ENCODE measurements around the gene GALNT17.

DNA sequence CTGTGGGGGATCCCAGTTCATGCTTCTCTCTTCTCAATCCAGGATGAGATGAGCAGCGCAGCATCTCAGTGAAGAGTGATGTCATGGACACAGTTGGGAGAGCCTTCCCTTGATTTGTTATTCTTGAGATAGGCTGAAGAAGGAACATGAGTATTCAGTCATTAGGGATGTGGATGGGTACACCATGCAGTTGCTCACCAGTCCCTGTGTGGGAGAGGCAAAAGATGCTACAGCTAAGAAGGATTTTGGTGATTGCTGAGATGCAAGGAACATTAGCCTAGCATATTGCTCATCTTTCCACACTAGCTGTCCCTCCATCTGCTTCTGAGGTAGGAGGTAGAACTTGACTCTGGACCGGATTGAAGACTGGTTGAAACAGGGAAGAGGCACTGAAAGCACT is 179.6 kb downstream of the GALNT17 start:
- TF ChIP-seq, protein P1, sequence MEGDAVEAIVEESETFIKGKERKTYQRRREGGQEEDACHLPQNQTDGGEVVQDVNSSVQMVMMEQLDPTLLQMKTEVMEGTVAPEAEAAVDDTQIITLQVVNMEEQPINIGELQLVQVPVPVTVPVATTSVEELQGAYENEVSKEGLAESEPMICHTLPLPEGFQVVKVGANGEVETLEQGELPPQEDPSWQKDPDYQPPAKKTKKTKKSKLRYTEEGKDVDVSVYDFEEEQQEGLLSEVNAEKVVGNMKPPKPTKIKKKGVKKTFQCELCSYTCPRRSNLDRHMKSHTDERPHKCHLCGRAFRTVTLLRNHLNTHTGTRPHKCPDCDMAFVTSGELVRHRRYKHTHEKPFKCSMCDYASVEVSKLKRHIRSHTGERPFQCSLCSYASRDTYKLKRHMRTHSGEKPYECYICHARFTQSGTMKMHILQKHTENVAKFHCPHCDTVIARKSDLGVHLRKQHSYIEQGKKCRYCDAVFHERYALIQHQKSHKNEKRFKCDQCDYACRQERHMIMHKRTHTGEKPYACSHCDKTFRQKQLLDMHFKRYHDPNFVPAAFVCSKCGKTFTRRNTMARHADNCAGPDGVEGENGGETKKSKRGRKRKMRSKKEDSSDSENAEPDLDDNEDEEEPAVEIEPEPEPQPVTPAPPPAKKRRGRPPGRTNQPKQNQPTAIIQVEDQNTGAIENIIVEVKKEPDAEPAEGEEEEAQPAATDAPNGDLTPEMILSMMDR (optimal IDR thresholded peaks at IDR 0.05 in 1 of 3, IDR thresholded peaks at IDR 0.05 in 1 of 3, conservative IDR thresholded peaks at IDR 0.05 in 1 of 3; ENCODE audit: extremely low read depth in 1 of 3, insufficient read depth in 2 of 3, low read length in 3 of 3) = no peak
- TF ChIP-seq EZH2 (IDR thresholded peaks at IDR 0.05; ENCODE audit: low read length) = no peak
